Erythroblast (primary cell): Measurements from ENCODE around the gene ALMS1.
"Not testable (repeated sequence)": the region's sequence is repeated elsewhere in the genome, so short reads cannot be mapped to it uniquely, and the experiment has no call there.

Experiments used
- DNase-seq, 2 experiments: peaks; one replicate each; lab custom pipeline; 2025; lab: John Stamatoyannopoulos, UW
- GATA1 ChIP-seq: IDR thresholded peaks from 2 replicates; pipeline ENCODE4 v1.6.1; 2011; ENCODE audit warnings: low read depth, mild to moderate bottlenecking, control low read depth, low read length, moderate library complexity
- POLR2A ChIP-seq: IDR thresholded peaks from 2 replicates; pipeline ENCODE4 v1.6.1; 2011; ENCODE audit warnings: mild to moderate bottlenecking, low read length

Gene ALMS1

GRCh38 chr2:73642338-73643018 is 256.8 kb downstream of the ALMS1 start, which contains the start of gene NAT8:
Gene NAT8 (minus strand): TSS chr2:73642422. CDS start chr2:73641628, 794 bp downstream.
- TF ChIP-seq GATA1 (no peak), POLR2A (no peak)
- DNase-seq = no peak

DNA sequence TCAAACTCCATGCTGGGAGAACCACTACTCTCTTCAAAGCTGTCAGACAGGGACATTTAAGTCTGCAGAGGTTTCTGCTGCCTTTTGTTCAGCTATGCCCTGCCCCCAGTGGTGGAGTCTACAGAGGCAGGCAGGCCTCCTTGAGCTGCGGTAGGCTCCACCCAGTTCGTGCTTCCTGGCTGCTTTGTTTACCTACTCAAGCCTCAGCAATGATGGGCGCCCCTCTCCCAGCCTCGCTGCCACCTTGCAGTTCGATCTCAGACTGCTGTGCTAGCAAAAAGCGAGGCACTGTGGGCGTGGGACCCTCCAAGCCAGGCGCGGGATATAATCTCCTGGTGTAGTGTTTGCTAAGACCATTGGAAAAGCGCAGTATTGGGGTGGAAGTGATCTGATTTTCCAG is 262.1 kb downstream of the ALMS1 start:
- not testable (repeated sequence) for DNase-seq

DNA sequence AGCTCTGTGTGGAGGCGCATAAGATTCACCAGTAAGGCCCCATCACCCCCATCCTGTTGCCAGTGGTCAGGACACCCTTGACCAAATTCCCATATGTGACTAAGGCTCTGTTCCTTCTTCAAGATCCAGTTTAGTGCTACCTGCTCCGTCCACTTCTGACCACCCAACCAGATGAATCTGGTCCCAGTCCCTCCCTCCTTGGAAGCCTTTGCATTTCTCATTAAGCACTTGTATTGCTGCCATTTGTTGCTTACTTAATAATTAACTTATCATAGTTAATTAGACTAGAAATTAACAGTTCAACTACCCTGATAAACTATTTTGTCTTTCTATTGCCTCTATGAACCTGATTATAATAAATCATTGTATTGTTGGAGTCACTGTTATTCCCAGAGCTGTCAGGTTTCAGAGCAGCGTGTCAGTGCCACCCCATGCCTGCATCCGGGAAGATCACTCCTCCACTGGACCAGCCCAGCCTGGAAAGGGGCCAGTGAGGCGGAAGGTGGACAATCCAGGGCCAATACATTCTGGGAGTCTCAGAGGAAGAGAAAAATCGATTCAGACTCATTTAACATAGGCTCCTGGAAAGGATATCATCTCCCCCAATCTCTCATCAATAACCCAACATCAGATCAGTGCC is 266.1 kb downstream of the ALMS1 start:
- no peak for TF ChIP-seq POLR2A
- no peak for TF ChIP-seq GATA1

DNA sequence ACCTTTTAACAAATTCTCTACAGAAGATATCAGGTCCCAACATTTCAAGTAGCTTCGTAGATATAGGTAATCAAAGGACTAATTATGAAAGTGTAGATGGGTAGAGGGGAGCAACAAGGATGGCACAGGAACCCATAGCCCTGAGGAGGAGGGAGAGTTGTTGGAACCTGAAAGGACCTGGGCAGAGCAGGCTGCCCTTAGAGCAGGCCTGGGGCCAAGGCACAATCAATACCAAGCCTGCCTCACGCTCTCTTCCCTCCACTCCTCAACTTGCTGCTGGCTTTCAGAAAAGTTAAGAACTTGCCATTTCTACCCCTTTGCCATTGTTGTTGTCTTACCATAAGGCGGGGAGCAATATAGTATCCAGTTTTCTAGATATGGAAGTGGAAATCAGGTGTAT is 266.7 kb downstream of the ALMS1 start:
- no peak for DNase-seq
- no peak for TF ChIP-seq GATA1
- TF ChIP-seq POLR2A = no peak

More for the DNA sequence above, 266.1 kb downstream of the ALMS1 start:
- no peak for DNase-seq

GRCh38 chr2:73654175-73654574 is 268.5 kb downstream of the ALMS1 start:
- no peak for TF ChIP-seq GATA1
- no peak for TF ChIP-seq POLR2A
- no peak for DNase-seq
